Muscle layer of duodenum (tissue), 2 donors: Measurements from ENCODE around the gene TBL1XR1.
A peak's percentile ranks its signal among the peaks of the same experiment; 100 is the strongest.
"Not testable (repeated sequence)": the region's sequence is repeated elsewhere in the genome, so short reads cannot be mapped to it uniquely, and the experiment has no call there.

Experiments used
- H3K27ac ChIP-seq: one replicate; pipeline ENCODE4 v1.7.0; 2013; ENCODE audit warnings: mild to moderate bottlenecking, low read length
- H3K27me3 ChIP-seq: one replicate; pipeline ENCODE4 v1.7.0; 2013; ENCODE audit warnings: low read depth, mild to moderate bottlenecking, control low read depth, low read length
- H3K36me3 ChIP-seq, 2 donors: one replicate each; pipeline ENCODE4 v1.7.0; 2013; ENCODE audit warnings: low read length in 2 of 2, control low read depth in 1 of 2, mild to moderate bottlenecking in 1 of 2; ENCODE audit not compliant: insufficient read depth in 2 of 2, control insufficient read depth in 1 of 2
- H3K4me1 ChIP-seq, 2 donors: one replicate each; pipeline ENCODE4 v1.7.0; 2013; ENCODE audit warnings: low read length in 2 of 2, mild to moderate bottlenecking in 2 of 2, control low read depth in 1 of 2, moderate library complexity in 1 of 2; ENCODE audit not compliant: insufficient read depth in 2 of 2, control insufficient read depth in 1 of 2
- H3K4me3 ChIP-seq, 2 donors: one replicate each; pipeline ENCODE4 v1.7.0; 2013; ENCODE audit warnings: low read length in 2 of 2, low read depth in 1 of 2, mild to moderate bottlenecking in 1 of 2
- H3K9me3 ChIP-seq, 2 donors: one replicate each; pipeline ENCODE4 v1.7.0; 2013; ENCODE audit warnings: low read length in 2 of 2, control low read depth in 1 of 2, mild to moderate bottlenecking in 1 of 2; ENCODE audit not compliant: control insufficient read depth in 1 of 2
- donor health status: healthy.

The TBL1XR1 gene

GRCh38 chr3:177179281-177180067 lies 17.8 kb downstream of the TBL1XR1 start:
- no peaks in the 10 kb centered on the region for H3K9me3 ChIP-seq
- H3K4me3 ChIP-seq: no peak overlapping the region
- no peaks in the 10 kb centered on the region for H3K27me3 ChIP-seq
- H3K4me1 ChIP-seq: peaks cover 5 to 12% of the 10 kb centered on the region in 2 donors
- H3K36me3 ChIP-seq: no peaks in the 10 kb centered on the region
- no peak overlapping the region for H3K27ac ChIP-seq

- peak overlapping the region; percentile 56 for H3K27ac ChIP-seq
- H3K9me3 ChIP-seq: no peaks in the 10 kb centered on the region
- H3K27me3 ChIP-seq: no peaks in the 10 kb centered on the region
- no peak overlapping the region for H3K4me3 ChIP-seq
- H3K36me3 ChIP-seq: no peaks in the 10 kb centered on the region
- peaks cover 5 to 8% of the 10 kb centered on the region in 2 donors for H3K4me1 ChIP-seq
Observed at GRCh38 chr3:177177749-177178221, 19.5 kb downstream of the TBL1XR1 start.

DNA sequence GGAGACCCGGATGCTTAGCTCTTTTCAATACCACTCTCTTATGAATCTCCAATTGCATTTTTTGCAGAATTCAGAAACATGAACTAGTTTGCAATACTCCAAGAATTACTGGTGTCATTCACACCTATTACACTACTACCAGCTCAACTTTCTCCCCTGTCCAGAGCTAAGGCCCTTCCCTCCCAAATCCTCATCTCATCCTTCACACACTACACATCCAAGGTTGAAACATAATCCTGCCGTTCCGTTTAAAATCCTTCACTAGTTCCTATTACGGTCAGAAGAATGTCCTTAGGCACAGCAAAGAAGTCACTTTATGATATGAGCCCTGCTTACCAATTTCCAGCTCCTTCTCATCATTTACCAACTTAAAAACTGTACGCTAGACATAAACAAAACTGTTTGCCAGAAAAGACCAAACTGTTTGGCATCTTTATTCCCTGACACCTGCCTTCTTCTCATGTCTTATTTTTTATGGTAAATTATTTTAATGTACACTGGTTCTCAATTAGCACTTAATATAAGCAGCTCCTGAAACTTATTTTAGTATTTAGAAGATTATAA lies 22.6 kb downstream of the TBL1XR1 start:
- Histone ChIP-seq H3K4me1 (peaks cover 4 to 13% of the 10 kb centered on the region in 2 donors), H3K27ac (no peak overlapping the region), H3K4me3 (no peak overlapping the region), H3K27me3 (no peaks in the 10 kb centered on the region), H3K36me3 (peaks cover 0 to 5% of the 10 kb centered on the region in 2 donors), H3K9me3 (no peaks in the 10 kb centered on the region)

GRCh38 chr3:177169936-177170722 lies 27.2 kb downstream of the TBL1XR1 start:
- H3K36me3 ChIP-seq: peaks cover 0 to 5% of the 10 kb centered on the region in 2 donors
- no peak overlapping the region for H3K27ac ChIP-seq
- H3K27me3 ChIP-seq: no peaks in the 10 kb centered on the region
- H3K9me3 ChIP-seq: no peaks in the 10 kb centered on the region
- no peak overlapping the region for H3K4me3 ChIP-seq
- peaks cover 4 to 15% of the 10 kb centered on the region in 2 donors for H3K4me1 ChIP-seq

- Histone ChIP-seq H3K27me3 (no peaks in the 10 kb centered on the region), H3K9me3 (no peaks in the 10 kb centered on the region), H3K4me3 (no peak overlapping the region), H3K27ac (no peak overlapping the region), H3K36me3 (peaks cover 0 to 5% of the 10 kb centered on the region in 2 donors), H3K4me1 (peaks cover 4 to 8% of the 10 kb centered on the region in 2 donors)
Observed at GRCh38 chr3:177168431-177168830, 28.9 kb downstream of the TBL1XR1 start.

DNA sequence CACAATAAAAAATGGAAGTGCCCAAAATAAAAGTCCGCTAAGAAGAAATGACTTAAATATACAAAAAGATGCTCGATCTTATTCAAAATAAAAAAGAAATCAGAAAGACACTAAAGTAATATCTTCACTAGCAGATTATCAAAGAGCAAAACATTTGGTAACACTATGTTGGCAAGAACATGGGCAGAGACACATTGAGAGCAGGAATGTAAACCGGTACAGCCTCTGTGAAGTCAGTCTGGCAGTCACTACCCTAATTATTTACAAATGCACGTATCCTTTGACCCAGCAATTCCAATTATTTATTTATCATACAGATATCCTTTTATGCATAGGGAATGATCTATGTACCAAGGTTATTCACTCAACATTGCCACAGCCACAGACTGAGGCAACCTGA lies 34.5 kb downstream of the TBL1XR1 start:
- Histone ChIP-seq H3K27ac (peak overlapping the region; percentile 3), H3K9me3 (no peaks in the 10 kb centered on the region), H3K36me3 (peaks cover 0 to 3% of the 10 kb centered on the region in 2 donors), H3K4me1 (peaks cover 0 to 3% of the 10 kb centered on the region in 2 donors), H3K4me3 (no peak overlapping the region), H3K27me3 (no peaks in the 10 kb centered on the region)

GRCh38 chr3:177161603-177162002 lies 35.7 kb downstream of the TBL1XR1 start:
- not testable (repeated sequence) for H3K27ac ChIP-seq, H3K4me3 ChIP-seq, H3K27me3 ChIP-seq, H3K4me1 ChIP-seq, H3K36me3 ChIP-seq, H3K9me3 ChIP-seq

- Histone ChIP-seq H3K4me1 (peaks cover 0 to 5% of the 10 kb centered on the region in 2 donors), H3K27me3 (no peaks in the 10 kb centered on the region), H3K9me3 (no peaks in the 10 kb centered on the region), H3K36me3 (peaks cover 0 to 3% of the 10 kb centered on the region in 2 donors), H3K4me3 (no peak overlapping the region), H3K27ac (no peak overlapping the region)
Observed at GRCh38 chr3:177158461-177158860, 38.8 kb downstream of the TBL1XR1 start.

DNA sequence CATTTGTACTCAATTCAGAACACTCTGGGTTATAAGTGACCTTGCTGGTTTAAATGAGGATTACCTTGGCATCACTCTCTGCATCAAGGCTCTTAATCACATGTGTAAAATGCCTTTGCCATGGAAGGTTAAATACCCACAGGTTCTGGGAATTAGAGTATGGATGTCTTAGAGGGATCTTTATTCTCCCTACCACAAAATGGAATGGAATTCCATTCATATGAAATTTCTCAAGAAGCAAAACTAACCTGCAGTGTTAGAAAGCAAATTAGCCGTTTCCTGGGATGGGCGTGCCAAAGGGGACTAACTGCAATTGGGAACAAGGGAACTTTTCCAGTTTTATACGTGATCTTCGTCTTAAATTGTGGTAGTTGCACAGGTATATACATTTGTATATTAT lies 39.8 kb downstream of the TBL1XR1 start:
- H3K4me1 ChIP-seq: peaks cover 0 to 5% of the 10 kb centered on the region in 2 donors
- no peaks in the 10 kb centered on the region for H3K36me3 ChIP-seq
- H3K9me3 ChIP-seq: no peaks in the 10 kb centered on the region
- no peak overlapping the region for H3K27ac ChIP-seq
- no peak overlapping the region for H3K4me3 ChIP-seq
- H3K27me3 ChIP-seq: no peaks in the 10 kb centered on the region

DNA sequence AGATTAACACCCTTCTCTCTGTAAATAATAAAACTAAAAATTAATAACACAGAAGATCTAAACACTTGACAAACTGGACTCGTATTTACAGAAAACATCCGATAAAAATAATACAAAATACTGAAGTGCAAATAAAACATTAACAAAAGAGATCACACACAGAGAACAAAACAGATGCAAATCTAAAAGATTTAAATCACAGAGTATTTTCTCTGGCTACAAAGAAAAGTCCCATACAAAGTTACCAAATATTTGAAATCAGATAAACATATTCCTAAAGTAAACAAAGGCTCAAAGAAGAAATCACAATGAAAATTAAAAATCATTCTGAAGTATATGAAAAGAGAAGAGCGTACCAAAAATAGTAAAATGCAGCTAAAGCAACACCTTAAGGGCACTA lies 42.5 kb downstream of the TBL1XR1 start:
- H3K27ac ChIP-seq: no peak overlapping the region

GRCh38 chr3:177150970-177151627 lies 46.2 kb downstream of the TBL1XR1 start:
- H3K4me1 ChIP-seq: peaks cover 15 to 39% of the 10 kb centered on the region in 2 donors
- H3K36me3 ChIP-seq: no peaks in the 10 kb centered on the region
- H3K4me3 ChIP-seq: no peak overlapping the region
- H3K27me3 ChIP-seq: no peaks in the 10 kb centered on the region
- peak overlapping the region; percentile 35 for H3K27ac ChIP-seq
- no peaks in the 10 kb centered on the region for H3K9me3 ChIP-seq

More for the DNA sequence above, 42.5 kb downstream of the TBL1XR1 start:
- no peaks in the 10 kb centered on the region for H3K9me3 ChIP-seq
- H3K4me1 ChIP-seq: peaks cover 9 to 22% of the 10 kb centered on the region in 2 donors
- no peaks in the 10 kb centered on the region for H3K36me3 ChIP-seq
- no peak overlapping the region for H3K4me3 ChIP-seq
- no peaks in the 10 kb centered on the region for H3K27me3 ChIP-seq
